Lower leg skin (tissue), 3 donors: ENCODE data around the gene SLC22A23.

Source experiments
- POLR2A ChIP-seq, 2 donors: fragments of 450-650 bp; IDR thresholded peaks; one replicate each; pipeline ENCODE4 v1.6.1; 2016 to 2017; ENCODE audit warnings: antibody characterized with exemption in 2 of 2, mild to moderate bottlenecking in 1 of 2, moderate library complexity in 1 of 2
- TF ChIP-seq, protein P1 (sequence below), 3 donors: fragments of 450-650 bp; IDR thresholded peaks; one replicate each; pipeline ENCODE4 v1.5.1; 2016; ENCODE audit warnings: antibody characterized with exemption in 3 of 3, mild to moderate bottlenecking in 3 of 3, moderate library complexity in 2 of 3

DNA sequence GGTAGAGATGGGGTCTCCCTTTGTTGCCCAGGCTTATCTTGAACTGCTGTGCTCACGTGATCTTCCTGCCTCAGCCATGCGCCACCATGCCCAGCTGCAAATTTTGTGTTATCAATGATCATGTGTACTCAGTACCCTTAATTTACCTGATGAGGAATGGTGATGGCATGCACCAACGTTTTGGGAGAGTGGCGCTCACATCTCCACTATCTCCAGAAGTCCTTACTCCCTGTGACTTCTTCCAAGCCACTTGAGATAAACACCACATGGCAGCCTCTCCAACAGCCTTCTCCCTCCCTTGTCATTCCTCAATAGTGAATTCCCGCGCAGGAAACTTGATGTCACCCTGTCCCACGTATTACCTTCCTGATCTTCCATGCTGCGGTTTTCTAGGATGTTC is 140.0 kb downstream of the SLC22A23 start:
- no peak for TF ChIP-seq POLR2A (IDR thresholded peaks at IDR 0.05)
- TF ChIP-seq, protein P1, sequence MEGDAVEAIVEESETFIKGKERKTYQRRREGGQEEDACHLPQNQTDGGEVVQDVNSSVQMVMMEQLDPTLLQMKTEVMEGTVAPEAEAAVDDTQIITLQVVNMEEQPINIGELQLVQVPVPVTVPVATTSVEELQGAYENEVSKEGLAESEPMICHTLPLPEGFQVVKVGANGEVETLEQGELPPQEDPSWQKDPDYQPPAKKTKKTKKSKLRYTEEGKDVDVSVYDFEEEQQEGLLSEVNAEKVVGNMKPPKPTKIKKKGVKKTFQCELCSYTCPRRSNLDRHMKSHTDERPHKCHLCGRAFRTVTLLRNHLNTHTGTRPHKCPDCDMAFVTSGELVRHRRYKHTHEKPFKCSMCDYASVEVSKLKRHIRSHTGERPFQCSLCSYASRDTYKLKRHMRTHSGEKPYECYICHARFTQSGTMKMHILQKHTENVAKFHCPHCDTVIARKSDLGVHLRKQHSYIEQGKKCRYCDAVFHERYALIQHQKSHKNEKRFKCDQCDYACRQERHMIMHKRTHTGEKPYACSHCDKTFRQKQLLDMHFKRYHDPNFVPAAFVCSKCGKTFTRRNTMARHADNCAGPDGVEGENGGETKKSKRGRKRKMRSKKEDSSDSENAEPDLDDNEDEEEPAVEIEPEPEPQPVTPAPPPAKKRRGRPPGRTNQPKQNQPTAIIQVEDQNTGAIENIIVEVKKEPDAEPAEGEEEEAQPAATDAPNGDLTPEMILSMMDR (IDR thresholded peaks at IDR 0.05) = no peak
